ENCODE results near the gene SELP. TPM values are rescaled to one million over a fixed set of nuclear protein-coding genes. Genes with fewer than 3 reads are reported as not detected.
"Not testable (repeated sequence)": the region's sequence is repeated elsewhere in the genome, so short reads cannot be mapped to it uniquely, and the experiment has no call there.

SELP gene
- polyA plus RNA-seq, 1 of the 3 experiments (the other 2 are of a cell fraction): not detected

GRCh38 chr1:169676001-169676400 is 46.1 kb upstream of the SELP start:
- POLR2A ChIA-PET: no interaction called here
- no peak for DNase-seq
- 4% methylated on average over 2 of the region's 2 CpGs for WGBS (ENCODE audit: low lambda C conversion rate)

GRCh38 chr1:169670836-169671235 is 40.9 kb upstream of the SELP start:
- no peak overlapping the region for H3K4me2 ChIP-seq
- no peaks in the 10 kb centered on the region for H3F3A ChIP-seq (replicated peaks; ENCODE audit: insufficient read depth)
- no peak for DNase-seq
- H3K9me2 ChIP-seq: no peaks in the 10 kb centered on the region
- no peak overlapping the region for H3K27ac ChIP-seq (ENCODE audit: low read depth in 2 of 2, low read length in 1 of 2)
- TF ChIP-seq PBX3 (IDR thresholded peaks at IDR 0.05) (no peak), EP300 (IDR thresholded peaks at IDR 0.05; ENCODE audit: borderline replicate concordance in 1 of 2, low read depth in 1 of 2, low read length in 1 of 2) (no peak), RCOR1 (IDR thresholded peaks at IDR 0.05; ENCODE audit: low read length) (no peak), CTCF (IDR thresholded peaks at IDR 0.05) (no peak), SMC3 (IDR thresholded peaks at IDR 0.05; ENCODE audit: low read depth, low read length) (no peak), NFIC (IDR thresholded peaks at IDR 0.05; ENCODE audit: borderline replicate concordance) (no peak), RFX5 (IDR thresholded peaks at IDR 0.05; ENCODE audit: low read length) (no peak)
- CTCF ChIA-PET: no interaction called here
- no peaks in the 10 kb centered on the region for H3K9me3 ChIP-seq
- no peak overlapping the region for H3K9ac ChIP-seq
- H3K4me3 ChIP-seq (ENCODE audit: low read depth in 2 of 2, low read length in 1 of 2): no peak overlapping the region
- 7% methylated on average over 3 of the region's 3 CpGs for WGBS (ENCODE audit: low lambda C conversion rate)
- no peaks in the 10 kb centered on the region for H3K36me3 ChIP-seq (replicated peaks in 1 of 2; ENCODE audit: control insufficient read depth in 1 of 2, insufficient read depth in 2 of 2, low read length in 1 of 2)
- no peaks in the 10 kb centered on the region for H4K20me1 ChIP-seq (ENCODE audit: insufficient read depth)
- no peaks in the 10 kb centered on the region for H3K79me2 ChIP-seq (ENCODE audit: insufficient read depth)
- POLR2A ChIA-PET: no interaction called here
- H2AFZ ChIP-seq (ENCODE audit: low read depth): no peak overlapping the region
- no peaks in the 10 kb centered on the region for H3K4me1 ChIP-seq (ENCODE audit: control insufficient read depth in 1 of 2, insufficient read depth in 2 of 2, low read depth in 1 of 2, low read length in 1 of 2)
- no peaks in the 10 kb centered on the region for H3K27me3 ChIP-seq (ENCODE audit: insufficient read depth)

More at GRCh38 chr1:169676001-169676400, 46.1 kb upstream of the SELP start:
- H3F3A ChIP-seq (replicated peaks; ENCODE audit: insufficient read depth): no peaks in the 10 kb centered on the region
- H3K9me3 ChIP-seq: no peaks in the 10 kb centered on the region
- H2AFZ ChIP-seq (ENCODE audit: low read depth): no peak overlapping the region
- no peaks in the 10 kb centered on the region for H4K20me1 ChIP-seq (ENCODE audit: insufficient read depth)
- H3K27me3 ChIP-seq (ENCODE audit: insufficient read depth): peaks cover 9% of the 10 kb centered on the region
- H3K4me3 ChIP-seq (ENCODE audit: low read depth in 2 of 2, low read length in 1 of 2): no peak overlapping the region
- no peaks in the 10 kb centered on the region for H3K36me3 ChIP-seq (replicated peaks in 1 of 2; ENCODE audit: control insufficient read depth in 1 of 2, insufficient read depth in 2 of 2, low read length in 1 of 2)
- no peak overlapping the region for H3K27ac ChIP-seq (ENCODE audit: low read depth in 2 of 2, low read length in 1 of 2)
- CTCF ChIA-PET: interaction anchor here (1.0 kb wide), 1 partner anchor 36 kb away, joined by 3 read pairs; no protein-coding TSS in a partner anchor
- H3K79me2 ChIP-seq (ENCODE audit: insufficient read depth): no peaks in the 10 kb centered on the region
- no peak for TF ChIP-seq USF1 (IDR thresholded peaks at IDR 0.05; ENCODE audit: borderline replicate concordance, low read depth)
- no peak for TF ChIP-seq FOXJ3 (CRISPR knock-in tag; IDR thresholded peaks at IDR 0.05)
- no peak for TF ChIP-seq MEF2A (IDR thresholded peaks at IDR 0.05; ENCODE audit: borderline replicate concordance, low read depth)
- no peak for TF ChIP-seq MXI1 (IDR thresholded peaks at IDR 0.05; ENCODE audit: low read depth, low read length)
- no peak overlapping the region for H3K9ac ChIP-seq
- H3K4me2 ChIP-seq: no peak overlapping the region
- H3K4me1 ChIP-seq (ENCODE audit: control insufficient read depth in 1 of 2, insufficient read depth in 2 of 2, low read depth in 1 of 2, low read length in 1 of 2): no peaks in the 10 kb centered on the region
- H3K9me2 ChIP-seq: no peaks in the 10 kb centered on the region

GRCh38 chr1:169670244-169670643 is 40.3 kb upstream of the SELP start:
- not testable (repeated sequence) for H3K4me2 ChIP-seq

GRCh38 chr1:169667699-169668596 is 38.0 kb upstream of the SELP start:
- H3F3A ChIP-seq (replicated peaks; ENCODE audit: insufficient read depth); H3K9me3 ChIP-seq; DNase-seq; H3K79me2 ChIP-seq (ENCODE audit: insufficient read depth); H3K4me3 ChIP-seq (ENCODE audit: low read depth in 2 of 2, low read length in 1 of 2); H3K36me3 ChIP-seq (replicated peaks in 1 of 2; ENCODE audit: control insufficient read depth in 1 of 2, insufficient read depth in 2 of 2, low read length in 1 of 2); H3K27ac ChIP-seq (ENCODE audit: low read depth in 2 of 2, low read length in 1 of 2); H4K20me1 ChIP-seq (ENCODE audit: insufficient read depth); H3K4me2 ChIP-seq; POLR2A ChIA-PET; H3K4me1 ChIP-seq (ENCODE audit: control insufficient read depth in 1 of 2, insufficient read depth in 2 of 2, low read depth in 1 of 2, low read length in 1 of 2); H3K9me2 ChIP-seq; CTCF ChIA-PET; H3K9ac ChIP-seq: not testable (repeated sequence)
- WGBS (ENCODE audit: low lambda C conversion rate): 34% methylated on average over 10 of the region's 28 CpGs
- peaks cover 16% of the 10 kb centered on the region; the same call in 1 of the 2 replicates for H3K27me3 ChIP-seq (ENCODE audit: insufficient read depth)
- 0 out of 2 replicates have a peak overlapping the region, but pooled peaks have one; percentile 45 for H2AFZ ChIP-seq (ENCODE audit: low read depth)

More at GRCh38 chr1:169670244-169670643, 40.3 kb upstream of the SELP start:
- H4K20me1 ChIP-seq (ENCODE audit: insufficient read depth); H3K9me3 ChIP-seq; H3K9me2 ChIP-seq; CTCF ChIA-PET; POLR2A ChIA-PET; H3F3A ChIP-seq (replicated peaks; ENCODE audit: insufficient read depth); H3K27ac ChIP-seq (ENCODE audit: low read depth in 2 of 2, low read length in 1 of 2); DNase-seq; H3K9ac ChIP-seq; H3K27me3 ChIP-seq (ENCODE audit: insufficient read depth); H3K4me1 ChIP-seq (ENCODE audit: control insufficient read depth in 1 of 2, insufficient read depth in 2 of 2, low read depth in 1 of 2, low read length in 1 of 2); H3K4me3 ChIP-seq (ENCODE audit: low read depth in 2 of 2, low read length in 1 of 2); H2AFZ ChIP-seq (ENCODE audit: low read depth); H3K79me2 ChIP-seq (ENCODE audit: insufficient read depth); H3K36me3 ChIP-seq (replicated peaks in 1 of 2; ENCODE audit: control insufficient read depth in 1 of 2, insufficient read depth in 2 of 2, low read length in 1 of 2): not testable (repeated sequence)
- 14% methylated on average over 3 of the region's 3 CpGs for WGBS (ENCODE audit: low lambda C conversion rate)

Data from SK-N-SH (cell line).